Activated gamma-delta T cell (primary cell): ENCODE measurements around the gene SGTB.
"Not testable (repeated sequence)": the region's sequence is repeated elsewhere in the genome, so short reads cannot be mapped to it uniquely, and the experiment has no call there.

Experiments
- DNase-seq: peaks from one replicate; lab custom pipeline; 2025; lab: John Stamatoyannopoulos, UW

SGTB gene

DNA sequence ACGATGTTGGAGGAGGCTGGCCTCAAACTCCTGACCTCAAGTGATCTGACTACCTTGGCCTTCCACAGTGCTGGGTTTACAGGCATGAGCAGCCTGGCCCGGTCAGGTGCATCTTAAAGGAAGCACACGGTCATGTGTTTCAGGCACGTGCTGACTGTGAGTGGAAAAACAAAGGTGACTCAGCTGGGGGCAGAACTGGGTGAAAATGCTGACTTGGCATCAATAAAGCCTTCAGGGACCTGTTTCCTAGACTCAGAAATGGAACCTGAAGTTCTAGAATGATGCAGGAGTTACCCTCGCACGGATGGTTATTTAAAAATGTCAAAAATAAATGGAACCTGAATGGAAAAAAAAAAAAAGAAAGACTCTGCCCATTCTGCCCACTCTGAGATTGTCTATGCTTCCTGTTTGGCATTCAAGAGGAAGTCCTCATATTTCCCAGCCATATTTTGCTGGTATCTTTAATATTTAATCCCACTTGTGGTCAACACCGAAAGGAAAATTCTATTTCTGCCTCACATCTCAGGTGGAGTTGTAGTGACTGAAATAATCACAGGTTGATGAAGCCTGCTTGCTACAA is 12.4 kb upstream of the SGTB start:
- not testable (repeated sequence) for DNase-seq

DNA sequence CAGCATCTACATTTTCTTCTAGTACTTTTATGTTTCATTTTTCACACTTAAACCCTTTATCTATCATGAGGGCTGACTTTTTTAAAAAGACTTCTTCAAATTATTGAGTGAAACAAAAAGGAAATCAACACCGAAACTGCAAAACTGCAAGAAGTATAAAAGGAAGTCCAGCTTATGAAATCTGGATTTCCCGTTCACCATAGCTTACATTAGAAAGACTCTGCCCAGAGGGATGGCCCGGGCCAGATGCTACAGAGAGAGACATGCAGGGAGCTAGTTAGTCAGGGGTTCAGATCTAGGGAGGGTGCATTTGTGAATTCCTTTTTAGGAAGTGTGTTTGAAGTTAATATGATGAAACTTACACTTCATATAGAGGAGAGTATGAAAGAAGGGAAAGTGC is 10.1 kb upstream of the SGTB start:
- not testable (repeated sequence) for DNase-seq

DNA sequence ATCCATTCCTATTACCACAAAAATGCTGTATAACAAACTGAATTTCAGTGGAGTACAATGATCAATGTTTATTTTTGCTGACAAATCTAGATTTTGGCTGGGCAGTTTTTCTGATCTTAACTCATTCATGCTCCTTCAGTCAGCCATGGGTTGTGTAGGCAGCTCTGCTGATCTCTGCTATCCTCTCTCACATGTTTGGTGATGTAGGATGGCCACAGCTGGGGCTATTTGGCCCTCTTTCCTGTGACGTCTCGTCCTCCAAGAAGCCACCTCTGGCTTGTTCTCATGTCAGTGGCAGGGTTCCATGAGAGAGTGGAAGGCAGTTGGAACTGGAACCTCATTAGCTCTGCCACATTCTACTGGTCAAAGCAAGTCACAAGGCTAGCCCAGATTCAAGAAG is 9.0 kb upstream of the SGTB start:
- no peak for DNase-seq

DNA sequence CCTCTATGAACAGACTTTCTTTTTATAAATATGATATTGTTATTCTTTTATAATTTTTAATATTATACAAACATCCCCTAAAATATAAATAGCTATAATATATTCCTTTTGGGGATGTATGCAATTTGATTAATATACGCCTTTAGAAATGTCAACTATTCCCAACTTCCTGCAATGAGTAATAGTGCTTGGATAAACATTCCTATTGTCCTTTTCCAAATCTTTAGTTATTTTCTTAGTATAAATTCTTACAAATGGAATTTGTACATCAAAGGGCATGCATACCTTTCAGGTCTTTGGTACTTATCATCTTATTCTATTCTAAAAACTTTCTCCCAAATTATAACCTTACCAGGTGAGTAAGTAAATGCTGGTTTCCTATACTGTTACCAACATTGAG is 6.3 kb upstream of the SGTB start:
- DNase-seq: no peak

DNA sequence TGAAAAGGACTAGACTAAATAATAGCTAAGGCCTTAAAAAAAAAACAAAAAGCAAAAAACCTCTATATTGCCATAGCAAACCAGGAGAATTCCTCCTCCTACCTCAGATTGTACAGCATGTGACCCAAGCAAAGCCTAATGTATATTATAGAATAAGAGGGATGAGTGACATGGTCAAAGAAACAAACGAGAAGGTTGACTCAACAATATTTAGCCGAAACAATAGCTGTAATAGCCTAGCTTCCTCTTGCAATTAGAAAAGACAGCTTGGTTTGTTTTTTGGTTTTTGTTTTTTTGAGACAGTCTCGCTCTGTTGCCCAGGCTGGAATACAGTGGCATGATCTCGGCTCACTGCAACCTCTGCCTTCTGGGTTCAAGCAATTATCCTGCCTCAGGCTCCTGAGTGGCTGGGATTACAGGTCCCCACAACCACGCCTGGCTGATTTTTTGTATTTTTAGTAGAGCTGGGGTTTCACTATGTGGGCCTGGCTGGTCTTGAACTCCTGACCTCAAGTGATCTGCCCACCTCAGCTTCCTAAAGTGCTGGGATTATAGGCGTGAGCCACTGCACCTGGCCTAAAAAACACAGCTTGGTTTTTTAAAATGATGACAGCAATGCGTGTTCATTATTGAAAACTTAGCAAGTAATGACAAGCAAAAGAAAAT is 5.7 kb upstream of the SGTB start:
- no peak for DNase-seq

DNA sequence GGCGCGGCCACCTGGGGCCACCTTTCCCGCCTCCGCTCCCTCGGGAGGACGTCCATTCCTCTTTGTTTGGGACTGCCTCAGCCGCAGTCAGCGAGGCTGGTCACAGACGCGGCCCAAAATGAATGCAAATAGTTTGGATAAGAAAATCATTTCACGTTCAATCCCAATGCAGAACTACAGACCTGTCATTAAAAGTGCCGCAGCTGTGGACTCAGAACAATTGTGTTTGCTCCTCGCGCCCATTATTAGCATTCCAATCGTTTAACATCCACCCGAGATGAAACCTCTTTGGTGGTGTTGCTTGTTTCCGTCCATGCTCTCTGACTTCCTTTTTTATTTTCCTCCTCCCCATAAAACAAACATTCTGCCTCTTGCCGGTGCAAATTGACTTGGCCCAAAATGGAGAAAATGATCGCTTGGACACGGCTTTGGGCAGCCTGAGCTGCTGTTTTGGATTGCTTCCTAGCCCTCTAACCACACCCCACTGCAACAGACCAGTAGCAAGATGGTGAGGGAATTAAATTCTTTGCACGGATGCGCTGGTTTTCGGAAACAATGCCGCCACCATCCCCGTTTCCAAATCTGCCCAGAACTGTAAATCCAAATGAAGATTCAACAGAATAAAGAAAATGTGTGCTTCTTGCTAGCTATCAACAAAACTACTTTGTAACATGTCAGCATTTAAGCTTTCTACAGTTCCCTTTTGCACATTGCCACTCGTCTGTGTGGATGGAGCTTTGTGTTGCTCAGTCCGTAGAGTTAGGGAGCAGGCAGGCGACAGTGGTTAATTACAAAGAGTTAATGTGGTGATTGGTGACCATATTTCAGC is 880 bp upstream of the SGTB start:
- DNase-seq: no peak

DNA sequence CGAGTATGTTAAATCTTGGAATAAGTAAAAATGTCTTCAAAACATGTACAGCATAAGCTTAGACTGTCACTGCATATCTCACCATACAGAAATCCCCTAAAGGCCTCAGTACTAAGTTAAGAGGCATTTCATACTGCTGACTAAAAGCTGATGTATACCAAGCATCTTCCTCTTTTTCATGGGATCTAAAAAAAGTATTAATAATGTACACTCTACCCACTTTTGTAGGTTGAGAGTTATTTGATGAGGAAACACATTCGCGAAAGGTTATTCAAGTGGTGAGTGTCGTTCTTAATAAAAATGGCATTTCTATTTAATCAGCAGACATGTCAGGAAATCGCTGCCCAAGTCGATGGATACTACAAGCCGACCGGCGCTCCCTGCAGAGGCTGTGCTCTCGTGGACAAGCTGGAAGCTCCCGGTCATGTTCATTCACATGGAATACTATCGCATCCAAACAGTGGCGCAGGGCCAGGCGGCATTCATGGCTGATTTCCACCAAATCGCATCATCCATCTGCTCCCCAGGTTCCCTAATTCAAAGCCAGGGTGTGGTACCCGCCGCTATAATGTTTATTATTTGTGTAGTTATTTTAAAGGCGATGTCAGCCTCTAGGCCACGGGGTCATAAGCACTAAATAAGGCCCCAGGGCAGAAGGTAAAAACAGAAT is 724 bp downstream of the SGTB start:
- no peak for DNase-seq

DNA sequence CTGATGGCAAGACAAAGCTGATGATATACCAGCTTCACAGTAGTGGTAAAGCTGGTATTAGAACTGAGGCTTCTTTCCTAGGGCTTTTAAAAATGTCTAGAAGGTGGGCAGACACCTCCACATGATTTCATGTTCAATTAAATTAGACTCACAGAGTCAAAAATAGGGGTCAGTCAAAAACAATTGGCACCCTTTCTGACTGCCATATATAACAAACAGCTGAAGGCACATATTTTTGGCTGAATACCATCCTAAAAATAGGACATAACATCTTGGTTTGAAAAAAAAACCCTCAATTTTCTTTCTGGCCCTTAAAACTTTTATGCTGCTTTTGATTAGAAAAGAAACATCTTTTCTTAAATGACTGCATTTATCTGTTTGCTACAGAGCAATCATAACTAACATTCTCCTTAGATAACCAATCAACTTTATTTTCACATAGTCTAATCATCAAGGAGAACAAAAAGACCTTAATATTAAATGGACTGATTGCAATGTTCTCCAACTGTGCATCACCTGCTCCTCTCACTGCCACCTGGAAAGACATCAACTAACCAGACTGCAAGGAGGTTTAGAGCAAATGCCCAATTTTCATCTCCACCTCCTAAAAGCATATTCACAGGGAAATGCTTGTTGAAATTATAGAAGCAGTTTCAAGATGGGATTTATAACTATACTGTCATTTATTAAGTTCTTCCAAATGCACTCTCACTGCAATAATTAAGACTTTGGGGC is 3.2 kb downstream of the SGTB start:
- DNase-seq: no peak

DNA sequence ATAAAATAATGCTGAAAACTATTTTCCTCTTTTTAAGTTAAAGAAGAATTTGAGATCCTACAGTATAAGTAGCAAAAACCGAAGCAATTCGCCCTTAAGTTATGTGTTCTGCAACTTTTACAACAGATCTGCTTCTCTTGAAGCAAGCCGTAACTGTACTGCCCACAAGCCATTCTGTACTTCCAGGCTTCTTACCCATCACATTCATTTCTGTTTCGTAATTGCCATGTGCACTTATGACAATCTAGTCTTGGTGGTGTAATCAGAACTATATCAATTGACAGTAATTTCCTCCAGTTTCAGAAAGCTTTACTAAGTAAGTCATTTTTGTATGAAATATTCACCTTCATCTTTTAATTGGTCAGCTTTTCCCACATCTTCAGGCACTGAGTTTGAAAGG is 13.8 kb downstream of the SGTB start:
- no peak for DNase-seq

DNA sequence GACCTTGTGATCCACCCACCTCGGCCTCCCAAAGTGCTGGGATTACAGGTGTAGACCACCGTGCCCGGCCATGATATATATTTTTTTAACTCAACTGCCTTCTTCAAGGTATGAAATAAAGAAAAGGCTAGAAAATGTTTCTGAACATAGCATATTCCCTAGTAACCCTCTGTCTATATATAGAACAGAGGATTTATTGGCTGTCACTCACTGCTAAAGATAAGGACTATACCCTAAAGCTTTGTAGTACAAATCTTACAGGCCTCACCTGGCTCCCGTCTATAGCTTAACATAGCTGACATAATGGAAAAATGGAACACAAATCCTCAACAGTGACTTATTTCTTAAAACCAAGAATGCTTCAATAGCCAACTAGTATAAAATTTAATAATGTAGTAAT is 14.2 kb downstream of the SGTB start:
- DNase-seq: no peak

DNA sequence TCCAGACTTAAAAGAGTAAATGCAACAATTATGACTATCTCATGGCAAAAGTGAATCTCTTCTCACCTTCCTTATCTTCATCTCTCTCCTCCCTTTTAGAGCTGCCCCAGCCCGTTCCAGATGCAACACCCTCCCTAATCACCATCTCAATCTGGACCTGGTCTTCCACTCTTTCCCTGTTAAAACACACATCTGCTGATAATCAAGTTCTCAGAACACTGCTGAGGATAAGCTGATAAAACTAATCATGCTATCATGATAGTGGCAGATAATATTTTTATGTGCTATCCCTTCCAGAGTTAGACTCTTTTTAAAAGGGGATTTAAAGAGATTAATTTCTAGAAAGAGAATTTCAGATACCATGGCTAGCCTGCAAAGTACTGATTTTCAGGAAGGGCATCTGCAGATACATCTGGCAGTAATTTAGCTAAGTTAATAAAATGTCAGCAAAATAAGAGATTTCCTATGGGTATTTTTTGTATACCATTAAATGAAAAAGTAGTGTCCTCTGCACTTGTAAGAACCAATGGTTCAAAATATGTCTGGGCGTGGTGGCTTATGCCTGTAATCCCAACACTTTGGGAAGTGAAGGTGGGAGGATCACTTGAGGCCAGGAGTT is 17.2 kb downstream of the SGTB start:
- no peak for DNase-seq

DNA sequence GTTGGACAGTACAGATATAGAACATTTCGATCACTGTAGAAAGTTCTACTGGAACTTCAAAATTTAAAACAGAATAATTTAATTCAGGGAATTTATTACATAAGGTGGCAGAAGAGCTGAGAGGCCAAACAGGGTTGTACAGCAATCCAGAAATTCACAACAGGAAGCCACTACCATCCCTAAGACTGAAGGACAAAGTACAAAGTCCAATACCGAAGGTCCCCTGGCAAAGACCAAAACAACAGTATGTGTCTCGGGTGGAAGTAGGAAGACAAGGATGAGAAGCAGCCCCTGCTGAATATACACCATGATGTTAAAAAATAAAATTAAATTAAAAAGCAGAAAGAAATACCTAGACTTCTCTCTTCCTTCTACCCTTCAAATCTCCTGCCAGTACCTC is 19.9 kb downstream of the SGTB start:
- DNase-seq: no peak

DNA sequence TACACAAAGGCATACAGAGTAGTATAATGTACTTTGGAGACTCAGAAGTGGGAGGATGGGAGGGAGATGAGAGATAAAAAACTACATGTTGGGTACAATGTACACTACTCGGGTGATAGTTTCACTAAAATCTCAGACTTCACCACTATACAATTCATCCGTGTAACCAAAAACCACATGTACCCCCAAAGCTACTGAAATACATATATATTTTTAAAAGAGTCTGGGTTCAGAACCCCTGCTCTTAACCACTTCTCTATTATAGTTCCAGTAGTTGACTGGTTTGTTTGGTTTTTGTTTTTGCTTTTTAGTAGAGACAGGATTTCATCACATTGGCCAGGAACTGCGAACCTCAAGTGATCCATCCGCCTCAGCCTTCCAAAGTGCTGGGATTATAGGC is 22.6 kb downstream of the SGTB start:
- no peak for DNase-seq

DNA sequence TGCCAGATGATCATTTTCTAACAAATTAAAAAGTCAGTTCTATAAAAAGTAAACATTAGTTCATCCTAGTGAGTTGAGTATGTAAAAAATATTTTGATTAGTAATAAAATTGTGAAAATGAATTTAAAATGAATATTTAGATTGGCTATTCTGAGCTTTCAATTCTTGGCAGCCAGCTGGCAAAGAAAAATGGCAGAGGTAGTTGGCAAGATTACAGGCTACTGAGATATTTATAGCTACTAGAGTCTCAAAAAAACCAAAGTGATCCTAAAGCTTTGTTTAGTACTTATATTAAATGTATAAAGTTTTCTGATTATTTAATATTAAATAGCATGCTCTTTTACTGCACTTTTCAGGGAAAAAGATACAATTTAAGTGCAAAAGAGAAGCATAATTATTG is 25.0 kb downstream of the SGTB start:
- DNase-seq: no peak

DNA sequence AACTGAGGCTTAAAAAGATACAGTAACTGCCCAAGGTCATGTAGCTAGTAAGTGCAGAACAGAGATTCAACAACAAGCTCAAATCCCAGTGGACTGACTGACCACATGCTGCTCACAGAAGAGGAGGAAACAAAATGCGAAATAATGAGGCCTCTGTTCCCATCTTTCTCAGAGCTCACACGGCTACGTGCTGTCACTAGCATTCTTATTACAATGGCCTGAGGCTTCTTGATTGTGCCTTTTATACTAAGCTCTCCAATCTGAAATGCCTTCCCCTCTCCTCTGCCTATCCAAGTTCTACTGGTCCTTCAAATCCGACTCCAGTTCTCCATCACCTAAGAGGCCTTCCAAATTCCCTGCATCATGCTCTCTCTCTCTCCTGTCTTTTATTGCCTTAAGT is 26.0 kb downstream of the SGTB start:
- no peak for DNase-seq

DNA sequence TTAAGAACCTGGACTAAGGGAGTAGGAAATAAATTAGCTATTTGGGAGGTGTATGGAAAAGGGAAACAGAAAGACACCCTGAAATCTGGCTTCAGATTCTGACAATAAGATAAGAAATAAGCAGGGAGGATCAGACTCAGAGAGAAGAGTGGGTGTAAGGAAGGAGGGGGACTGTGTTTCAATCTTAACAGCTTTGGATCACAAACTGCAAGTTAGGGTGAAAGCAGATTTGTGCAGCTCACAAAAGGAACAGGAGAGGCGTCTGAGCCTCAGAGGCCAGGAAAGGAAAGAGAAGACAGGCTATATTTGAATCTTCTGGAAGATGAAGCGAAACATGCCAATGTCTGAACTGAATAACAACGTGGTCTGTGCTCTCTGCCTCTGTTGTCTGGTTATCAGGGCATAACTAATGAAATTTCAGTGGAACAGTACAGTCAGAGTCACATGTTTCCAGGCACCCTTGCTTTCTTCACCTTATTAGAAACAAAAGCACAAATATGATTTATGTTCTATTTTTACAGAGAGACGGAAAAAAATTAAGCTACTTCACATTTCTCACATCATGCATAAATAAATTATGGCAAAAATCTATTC is 26.6 kb downstream of the SGTB start:
- no peak for DNase-seq

DNA sequence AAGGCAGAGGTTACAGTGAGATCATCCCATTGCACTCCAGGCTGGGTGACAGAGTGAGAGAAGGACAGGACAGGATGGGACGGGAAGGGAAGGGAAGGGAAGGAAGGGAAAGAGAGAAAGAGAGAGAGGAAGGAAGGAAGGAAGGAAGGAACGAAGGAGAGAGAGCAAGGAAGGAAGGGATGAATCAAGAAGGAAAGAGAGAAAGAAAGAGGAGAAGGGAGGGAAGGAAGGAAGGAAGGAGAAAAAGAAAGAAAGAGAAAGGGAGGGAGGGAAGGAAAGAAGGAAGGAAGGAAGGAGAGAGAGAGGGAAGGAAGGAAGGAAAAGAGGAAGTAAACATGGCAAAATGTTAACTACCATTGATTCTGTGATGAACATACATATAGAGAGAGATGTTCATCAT is 28.8 kb downstream of the SGTB start:
- no peak for DNase-seq

DNA sequence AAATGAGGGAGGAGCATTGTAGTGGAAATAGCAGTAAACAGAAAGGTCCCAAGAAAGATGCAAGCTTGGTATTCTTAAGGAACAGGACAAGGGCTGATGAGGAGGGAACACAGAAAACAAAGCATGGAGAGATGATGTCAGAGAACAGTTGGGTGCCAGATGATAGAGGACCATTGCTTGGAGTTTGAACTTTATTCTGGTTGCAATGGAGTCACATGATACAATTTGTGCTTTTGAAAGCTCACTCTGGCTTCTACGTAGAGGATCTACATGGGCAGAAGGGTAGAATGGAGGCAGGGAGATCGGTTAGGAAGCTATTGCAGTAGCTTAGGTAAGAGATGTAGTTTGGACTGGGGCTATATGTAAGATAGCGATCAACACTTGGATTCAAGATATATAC is 39.8 kb downstream of the SGTB start:
- DNase-seq: no peak

DNA sequence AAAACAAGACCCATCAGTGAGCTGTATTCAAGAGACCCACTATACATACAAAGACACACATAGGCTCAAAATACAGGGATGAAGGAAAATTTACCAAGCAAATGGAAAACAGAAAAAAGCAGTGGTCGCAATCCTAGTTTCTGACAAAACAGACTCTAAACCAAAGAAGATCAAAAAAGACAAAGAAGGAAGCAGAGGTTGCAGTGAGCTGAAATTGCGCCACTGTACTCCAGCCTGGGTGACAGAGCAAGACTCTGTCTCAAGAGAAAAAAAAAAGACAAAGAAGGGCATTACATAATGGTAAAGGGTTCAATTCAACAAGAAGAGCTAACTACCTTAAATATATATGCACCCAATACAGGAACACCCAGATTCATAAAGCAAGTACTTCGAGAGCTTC is 45.9 kb downstream of the SGTB start:
- DNase-seq: not testable (repeated sequence)

DNA sequence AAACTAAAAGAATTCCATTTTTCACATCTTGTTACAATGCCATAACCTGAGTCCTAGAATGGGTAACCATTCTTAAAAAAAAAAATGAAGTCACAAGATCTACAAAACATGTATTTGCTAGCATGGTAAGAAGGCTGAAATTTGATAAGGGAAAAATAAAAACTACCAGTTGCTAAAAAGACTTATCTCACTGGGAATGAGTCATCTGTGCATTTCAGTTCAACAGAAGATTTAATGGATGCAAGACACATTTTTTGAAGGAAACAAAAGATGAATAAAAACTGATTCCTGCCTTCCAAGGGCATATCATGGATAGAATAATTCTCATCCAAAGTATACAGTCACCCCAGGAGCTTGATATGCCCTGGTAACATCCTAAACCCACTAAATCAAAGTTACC is 47.2 kb downstream of the SGTB start:
- DNase-seq: no peak

DNA sequence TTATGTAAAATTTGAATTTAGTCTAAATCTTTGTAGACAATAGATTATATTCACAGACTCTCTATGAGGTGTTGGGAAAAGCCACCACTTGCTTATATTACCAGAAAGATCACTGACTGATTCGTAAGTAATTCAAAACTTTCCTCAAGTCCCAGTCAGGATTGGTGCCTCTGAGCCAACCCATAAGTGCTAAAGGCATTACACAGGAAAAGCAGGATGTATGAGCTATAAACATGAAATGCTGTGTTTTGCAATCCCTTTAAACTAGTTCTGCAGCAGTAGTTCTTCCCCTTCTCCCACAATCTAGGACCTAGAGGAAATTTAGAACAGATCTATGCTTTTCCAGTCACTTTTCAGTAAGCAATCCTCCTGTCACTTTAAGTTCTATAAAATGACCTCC is 49.1 kb downstream of the SGTB start:
- DNase-seq: no peak
